Stimulated activated naive B cell treated with anti-CD40 and anti-IgM and Interleukin-4, amounts not matched to agents 10 μg/mL and 1 μg/mL and 100 μg/mL, for 72 hours (primary cell): Measurements from ENCODE around the gene SVBP.

ENCODE experiments used
- ATAC-seq, 2 donors: fragments of 150-1000 bp; cut with Tn5 transposase; replicated peaks; 2 replicates each; pipeline ENCODE4 v1.10.0; 2021; ENCODE audit warnings: moderate library complexity in 1 of 2
- DNase-seq: peaks from one replicate; pipeline ENCODE4 v3.0.0; 2021
- H3K27ac Mint-ChIP-seq: one replicate; pipeline ENCODE4 v1.8.0; 2022; ENCODE audit warnings: mild to moderate bottlenecking, mixed read lengths
- H3K27me3 Mint-ChIP-seq, 2 donors: one replicate each; pipeline ENCODE4 v1.8.0; 2022; ENCODE audit warnings: mixed read lengths in 2 of 2
- H3K36me3 Mint-ChIP-seq, 2 donors: one replicate each; pipeline ENCODE4 v1.8.0; 2022; ENCODE audit warnings: mixed read lengths in 2 of 2, mild to moderate bottlenecking in 1 of 2
- H3K4me1 Mint-ChIP-seq, 2 donors: one replicate each; pipeline ENCODE4 v1.8.0; 2022; ENCODE audit warnings: mixed read lengths in 2 of 2, mild to moderate bottlenecking in 1 of 2
- H3K4me3 Mint-ChIP-seq, 2 donors: one replicate each; pipeline ENCODE4 v1.8.0; 2022; ENCODE audit warnings: mild to moderate bottlenecking in 2 of 2, mixed read lengths in 2 of 2, moderate library complexity in 1 of 2
- H3K9me3 Mint-ChIP-seq, 2 donors: one replicate each; pipeline ENCODE4 v1.8.0; 2022; ENCODE audit warnings: mixed read lengths in 2 of 2, mild to moderate bottlenecking in 1 of 2

The SVBP gene

DNA sequence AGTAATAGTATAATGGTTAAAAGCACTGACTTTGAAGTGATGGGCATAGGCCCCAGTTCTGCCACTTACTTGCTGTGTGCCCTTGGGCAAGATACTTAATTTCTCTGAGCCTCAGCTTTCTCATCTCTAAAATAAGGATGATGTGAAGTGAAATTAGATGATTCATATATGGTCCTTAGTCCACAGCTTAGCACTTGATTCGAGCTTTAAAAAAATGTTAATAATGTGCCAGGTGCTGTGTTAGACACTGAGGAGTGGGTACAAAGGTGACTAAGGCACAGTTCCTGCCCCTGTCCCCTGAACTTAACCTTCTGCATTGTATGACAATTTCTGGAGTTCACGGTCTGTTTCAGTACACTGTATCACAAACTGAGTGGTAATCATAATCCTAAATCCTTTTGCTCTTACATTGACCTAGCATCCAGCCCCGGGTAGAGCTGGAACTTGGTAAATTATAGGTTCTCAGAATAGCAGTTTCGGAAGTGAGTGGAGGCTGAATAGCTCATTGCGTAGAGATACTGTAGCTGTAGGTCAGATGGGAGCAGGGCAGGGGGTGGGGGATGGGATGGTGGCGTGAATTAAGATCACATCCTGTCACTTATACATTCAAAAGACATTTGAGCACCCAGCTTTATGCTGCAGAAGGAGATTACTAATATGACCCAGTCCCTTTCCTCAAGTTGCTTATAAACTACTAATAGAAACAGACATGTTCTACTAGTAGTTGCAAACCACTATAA, 30.7 kb upstream of the SVBP start:
- peak overlapping the region; percentile 72 for H3K27ac Mint-ChIP-seq

DNA sequence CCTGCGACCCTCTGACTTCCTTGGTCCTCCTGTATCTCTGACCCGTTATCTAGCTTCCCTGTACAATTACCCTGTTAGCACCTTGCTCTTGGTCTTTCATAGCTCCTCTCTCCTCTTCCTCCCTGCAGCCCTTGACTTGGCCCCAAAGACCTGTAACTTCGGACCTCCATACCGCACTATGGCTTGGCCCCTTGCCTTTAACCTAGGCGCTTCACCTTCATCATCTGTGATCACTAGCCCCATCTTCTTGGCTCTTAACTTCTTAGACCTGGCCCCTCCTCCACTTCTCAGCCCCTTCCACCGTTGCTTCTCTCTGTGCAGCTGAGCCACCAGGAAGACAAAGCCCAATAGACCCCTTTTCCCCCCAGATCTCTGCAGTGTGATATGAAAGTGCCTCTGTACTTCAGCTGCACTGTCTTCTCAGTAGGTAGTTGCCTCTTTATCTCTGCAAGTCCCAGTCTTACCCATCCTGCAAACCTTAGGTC, 30.0 kb upstream of the SVBP start:
- no peaks in the 10 kb centered on the region for H3K27me3 Mint-ChIP-seq
- ATAC-seq (no peak), DNase-seq (no peak)
- peak overlapping the region; percentile 90 for H3K27ac Mint-ChIP-seq
- H3K9me3 Mint-ChIP-seq: peaks cover 0 to 4% of the 10 kb centered on the region in 2 donors
- peaks cover 28 to 37% of the 10 kb centered on the region in 2 donors for H3K36me3 Mint-ChIP-seq
- H3K4me1 Mint-ChIP-seq: peaks cover 22 to 47% of the 10 kb centered on the region in 2 donors
- peak overlapping the region; percentile 88 to 96 for H3K4me3 Mint-ChIP-seq

More for the DNA sequence above, 30.7 kb upstream of the SVBP start:
- Mint-ChIP-seq H3K27me3 (no peaks in the 10 kb centered on the region), H3K4me3 (peak overlapping the region; percentile 88 to 96), H3K4me1 (peaks cover 29 to 54% of the 10 kb centered on the region in 2 donors), H3K9me3 (peaks cover 0 to 4% of the 10 kb centered on the region in 2 donors), H3K36me3 (peaks cover 26 to 38% of the 10 kb centered on the region in 2 donors)
- ATAC-seq (no peak), DNase-seq (no peak)

DNA sequence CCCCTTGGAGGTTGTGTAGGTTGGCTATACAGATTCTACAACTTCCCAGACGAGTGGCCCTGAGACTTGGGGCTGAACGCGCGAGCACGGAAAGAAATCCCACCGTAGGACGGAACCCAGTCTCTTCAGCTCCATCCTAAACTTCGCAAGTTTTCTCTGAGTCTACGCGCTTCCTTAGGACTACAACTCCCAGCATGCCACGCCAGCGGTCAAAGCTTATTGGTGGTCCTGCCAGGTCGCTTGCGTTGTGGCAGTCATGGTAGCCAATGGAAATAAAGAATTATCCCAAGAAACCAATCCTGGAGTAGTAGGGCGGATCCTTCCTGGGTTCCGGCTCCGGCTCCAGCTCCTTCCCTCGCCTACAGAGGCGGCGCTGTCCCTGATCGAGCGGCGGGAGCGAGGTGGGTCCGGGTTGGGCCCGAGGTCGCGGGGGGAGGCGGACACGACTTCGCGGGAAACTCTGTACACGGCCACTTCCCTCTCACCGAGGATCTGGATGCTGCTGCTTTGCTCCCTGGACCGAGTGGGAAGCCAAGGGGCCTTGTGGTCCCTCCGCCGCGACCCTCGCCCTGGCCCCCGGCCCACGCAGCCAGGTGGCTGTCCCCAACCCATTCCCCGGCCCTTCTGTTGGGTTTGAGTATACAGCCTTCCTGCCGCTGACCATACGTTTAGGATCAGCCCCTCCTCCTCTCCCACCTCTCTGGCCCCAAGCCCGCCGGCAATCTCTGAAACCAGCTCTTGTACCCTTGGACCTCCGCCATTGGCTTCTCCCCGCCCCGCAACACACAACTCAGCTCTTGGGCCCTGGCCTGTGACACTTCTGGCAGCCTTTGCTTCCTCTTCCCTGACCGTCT, 29.3 kb upstream of the SVBP start, which contains the start of gene ZNF691:
ZNF691 (plus strand) TSS at position 357 of the 854 bp plus-strand sequence. CDS start 3,046 bp downstream, outside the sequence.
- peaks cover 26 to 36% of the 10 kb centered on the region in 2 donors for H3K36me3 Mint-ChIP-seq
- H3K4me3 Mint-ChIP-seq: peak within 1 kb of the TSS; percentile 88 to 96
- H3K27me3 Mint-ChIP-seq: no peaks in the 10 kb centered on the region
- H3K9me3 Mint-ChIP-seq: peaks cover 0 to 4% of the 10 kb centered on the region in 2 donors
- ATAC-seq (peak; percentile 96 to 97), DNase-seq (peak; percentile 88)
- H3K27ac Mint-ChIP-seq: peak within 1 kb of the TSS; percentile 90
- peaks cover 20 to 40% of the 10 kb centered on the region in 2 donors for H3K4me1 Mint-ChIP-seq

DNA sequence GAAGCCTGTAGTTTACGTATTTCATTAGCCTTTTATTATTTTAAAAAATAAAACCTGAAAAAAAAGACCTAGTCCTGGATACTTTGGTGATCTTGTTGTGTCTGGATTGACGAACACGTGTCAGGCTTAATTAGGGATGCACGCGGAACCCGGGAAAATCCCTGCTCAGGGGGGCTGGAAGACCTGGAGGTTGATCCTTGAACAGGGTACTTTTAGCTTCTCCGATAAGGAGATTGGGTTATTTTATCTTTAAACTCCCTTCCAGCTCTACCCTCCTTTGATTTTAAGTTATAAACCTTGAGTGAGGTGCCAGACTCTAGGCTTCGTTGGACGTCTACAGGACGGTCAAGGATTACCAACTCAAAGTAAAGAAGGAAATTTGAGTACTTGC, 28.7 kb upstream of the SVBP start:
- peaks cover 18 to 34% of the 10 kb centered on the region in 2 donors for H3K4me1 Mint-ChIP-seq
- DNase-seq (no peak), ATAC-seq (peak; percentile 28 to 31)
- peaks cover 0 to 4% of the 10 kb centered on the region in 2 donors for H3K9me3 Mint-ChIP-seq
- peak overlapping the region; percentile 88 to 96 for H3K4me3 Mint-ChIP-seq
- H3K27me3 Mint-ChIP-seq: no peaks in the 10 kb centered on the region
- peak overlapping the region; percentile 90 for H3K27ac Mint-ChIP-seq
- H3K36me3 Mint-ChIP-seq: peaks cover 21 to 33% of the 10 kb centered on the region in 2 donors

DNA sequence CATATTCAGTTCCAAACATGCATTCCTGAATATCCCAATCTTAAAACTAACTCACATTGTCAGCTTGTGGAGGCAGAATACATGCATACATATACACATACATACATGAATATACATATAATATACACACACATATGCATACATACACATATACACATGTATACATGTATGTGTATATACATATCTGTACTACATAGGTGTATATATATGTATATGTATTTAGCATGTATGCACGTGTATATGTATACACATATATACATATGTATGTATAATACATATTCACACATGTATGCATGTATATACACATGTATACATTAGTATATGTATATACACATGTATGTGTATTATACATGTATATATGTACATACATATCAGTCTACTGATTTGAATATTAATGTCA, 28.0 kb upstream of the SVBP start:
- peaks cover 15 to 28% of the 10 kb centered on the region in 2 donors for H3K36me3 Mint-ChIP-seq
- peaks cover 17 to 30% of the 10 kb centered on the region in 2 donors for H3K4me1 Mint-ChIP-seq
- no peaks in the 10 kb centered on the region for H3K27me3 Mint-ChIP-seq
- no peak overlapping the region for H3K4me3 Mint-ChIP-seq
- H3K9me3 Mint-ChIP-seq: peaks cover 0 to 3% of the 10 kb centered on the region in 2 donors
- DNase-seq (no peak), ATAC-seq (no peak)
- H3K27ac Mint-ChIP-seq: no peak overlapping the region

DNA sequence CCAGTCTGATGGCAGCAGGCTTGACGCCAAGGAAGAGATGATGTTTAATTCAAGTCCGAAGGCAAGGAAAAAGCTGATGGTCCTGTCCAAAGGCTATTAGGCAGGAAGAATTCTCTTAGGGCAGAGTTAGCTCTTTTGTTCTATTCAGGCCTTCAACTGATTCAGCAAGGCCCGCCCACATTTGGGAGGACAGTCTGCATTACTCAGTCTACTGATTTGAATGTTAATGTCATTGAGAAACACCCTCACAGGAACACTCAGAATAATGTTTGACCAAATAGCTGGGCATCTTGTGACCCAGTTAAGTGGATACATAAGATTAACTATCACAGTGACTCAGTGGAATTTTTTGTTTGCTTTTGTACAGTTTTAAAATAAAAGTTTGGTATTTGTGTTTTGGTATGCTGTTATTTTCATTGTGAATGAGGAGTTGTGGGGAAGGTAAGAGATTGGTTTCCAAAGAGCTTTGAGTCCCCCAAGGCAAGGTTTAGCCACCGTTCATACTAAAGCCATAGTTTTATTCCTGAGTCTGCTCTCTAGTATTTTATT, 27.5 kb upstream of the SVBP start:
- Mint-ChIP-seq H3K4me3 (no peak overlapping the region), H3K36me3 (peaks cover 10 to 26% of the 10 kb centered on the region in 2 donors), H3K27me3 (no peaks in the 10 kb centered on the region), H3K9me3 (peaks cover 0 to under 1% of the 10 kb centered on the region in 2 donors), H3K27ac (no peak overlapping the region), H3K4me1 (peaks cover 13 to 25% of the 10 kb centered on the region in 2 donors)
- ATAC-seq: no peak
- DNase-seq: no peak

DNA sequence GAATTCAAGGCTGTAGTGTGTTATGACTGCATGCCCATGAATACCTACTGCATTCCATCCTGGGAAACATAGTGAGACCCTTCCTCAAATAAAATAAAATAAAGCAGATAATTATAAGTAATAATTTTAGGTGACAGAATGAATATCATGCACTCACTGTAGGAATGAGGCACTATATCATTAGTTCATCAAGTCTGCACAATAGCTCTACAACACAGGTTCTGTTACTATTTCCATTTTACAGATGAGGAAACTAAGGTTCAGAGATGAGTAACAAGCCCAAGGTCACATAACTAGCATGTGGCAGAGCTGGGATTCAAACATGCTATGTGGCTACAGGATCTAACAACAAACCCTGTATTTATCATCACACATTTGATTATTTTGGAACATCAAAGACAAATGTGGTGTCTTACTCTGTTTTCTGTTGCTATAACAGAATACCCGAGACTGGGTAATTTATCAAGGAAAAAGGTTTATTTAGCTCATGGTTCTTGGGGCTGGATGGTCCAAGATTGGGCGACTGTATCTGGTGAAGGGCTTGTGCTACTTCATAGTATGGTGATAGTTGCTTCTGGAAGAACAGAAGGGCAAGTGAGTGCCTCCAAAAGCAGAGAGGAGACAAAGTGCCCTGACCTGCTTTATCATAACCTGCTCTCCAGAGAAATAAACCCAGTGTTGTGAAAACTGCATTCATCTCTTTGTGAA, 24.4 kb upstream of the SVBP start:
- no peak overlapping the region for H3K4me3 Mint-ChIP-seq
- ATAC-seq (no peak), DNase-seq (no peak)
- H3K27ac Mint-ChIP-seq: no peak overlapping the region
- no peaks in the 10 kb centered on the region for H3K9me3 Mint-ChIP-seq
- H3K36me3 Mint-ChIP-seq: peaks cover 5 to 22% of the 10 kb centered on the region in 2 donors
- H3K27me3 Mint-ChIP-seq: no peaks in the 10 kb centered on the region
- peaks cover 8 to 15% of the 10 kb centered on the region in 2 donors for H3K4me1 Mint-ChIP-seq

DNA sequence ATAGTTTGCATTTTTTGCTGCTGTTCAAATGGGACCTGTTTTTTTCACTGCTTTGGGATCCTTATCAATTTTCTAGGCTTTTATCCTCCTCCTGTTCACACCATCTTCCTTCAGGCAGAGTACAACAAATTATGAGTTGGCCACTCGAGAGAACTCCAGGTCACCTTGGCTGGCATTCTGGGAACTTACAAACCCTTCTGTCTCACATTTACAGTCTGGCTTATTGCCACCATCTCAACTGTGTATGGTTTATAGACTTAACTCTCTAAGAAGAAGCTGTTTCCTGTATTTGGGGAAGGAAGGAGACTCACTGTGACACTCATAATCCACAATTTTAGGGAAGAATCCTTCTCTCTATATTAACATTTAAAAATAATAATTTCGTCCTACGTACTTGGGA, 23.8 kb upstream of the SVBP start:
- Mint-ChIP-seq H3K4me1 (peaks cover 8 to 15% of the 10 kb centered on the region in 2 donors), H3K36me3 (peaks cover 5 to 22% of the 10 kb centered on the region in 2 donors), H3K9me3 (no peaks in the 10 kb centered on the region), H3K4me3 (no peak overlapping the region), H3K27ac (no peak overlapping the region), H3K27me3 (no peaks in the 10 kb centered on the region)
- no peak for DNase-seq
- ATAC-seq: no peak

DNA sequence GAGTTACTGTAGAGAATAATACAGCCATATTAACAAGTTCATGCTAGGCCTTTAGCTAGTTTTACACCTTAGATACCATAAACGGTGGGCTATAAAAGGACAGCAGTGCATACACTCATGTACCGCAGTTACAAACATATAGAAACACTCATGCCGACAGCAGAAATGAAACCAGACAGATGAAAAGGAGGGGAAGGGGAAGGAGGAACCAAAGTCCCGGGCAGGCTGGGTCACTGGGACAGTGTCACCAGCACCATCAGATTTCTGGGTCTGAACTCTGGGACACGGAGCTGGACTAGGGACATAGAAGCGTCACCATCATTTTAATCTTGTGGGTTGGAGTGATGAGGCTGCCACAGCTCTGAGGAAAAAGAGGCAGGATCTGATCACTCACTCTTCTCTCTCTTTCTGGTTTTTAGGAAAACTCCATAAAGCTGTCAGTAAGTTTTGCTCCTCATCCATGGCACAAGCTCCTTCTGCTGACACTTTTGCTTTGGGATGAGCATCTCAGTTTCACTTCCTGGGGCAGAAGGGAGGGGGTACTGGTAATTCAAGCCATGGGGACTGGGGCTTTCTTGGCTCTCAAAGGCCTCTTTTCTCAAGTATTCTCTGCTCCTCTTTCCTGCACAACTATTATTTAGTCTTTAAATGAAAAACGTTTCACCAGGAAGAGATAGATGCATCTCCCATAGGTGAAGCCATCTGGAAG, 21.4 kb upstream of the SVBP start:
- Mint-ChIP-seq H3K4me1 (peaks cover 8 to 20% of the 10 kb centered on the region in 2 donors), H3K4me3 (no peak overlapping the region), H3K36me3 (peaks cover 12 to 24% of the 10 kb centered on the region in 2 donors), H3K27me3 (no peaks in the 10 kb centered on the region), H3K9me3 (no peaks in the 10 kb centered on the region), H3K27ac (no peak overlapping the region)
- DNase-seq (no peak), ATAC-seq (no peak)

DNA sequence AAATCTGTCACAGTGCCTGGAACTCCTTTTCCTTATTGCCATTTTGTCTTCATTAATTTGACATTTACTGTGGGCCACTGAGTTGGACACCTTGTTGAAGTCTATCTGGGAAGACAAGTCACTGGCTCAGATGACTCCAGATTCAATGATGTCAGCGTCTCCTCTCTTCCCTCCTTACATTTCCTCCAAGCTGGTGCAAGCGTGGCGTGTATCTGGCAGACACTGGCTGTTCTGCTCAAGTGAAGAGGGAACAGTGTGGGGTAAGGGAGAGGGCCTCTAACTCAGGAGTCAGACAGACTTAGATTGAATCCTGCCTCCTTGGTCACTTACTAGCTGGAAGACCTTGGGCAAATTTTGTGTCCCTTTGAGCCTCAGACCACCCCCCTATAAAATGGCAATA, 20.5 kb upstream of the SVBP start:
- ATAC-seq (no peak), DNase-seq (no peak)
- no peaks in the 10 kb centered on the region for H3K27me3 Mint-ChIP-seq
- H3K9me3 Mint-ChIP-seq: no peaks in the 10 kb centered on the region
- H3K4me3 Mint-ChIP-seq: no peak overlapping the region
- peaks cover 8 to 20% of the 10 kb centered on the region in 2 donors for H3K4me1 Mint-ChIP-seq
- peaks cover 8 to 16% of the 10 kb centered on the region in 2 donors for H3K36me3 Mint-ChIP-seq
- H3K27ac Mint-ChIP-seq: no peak overlapping the region

DNA sequence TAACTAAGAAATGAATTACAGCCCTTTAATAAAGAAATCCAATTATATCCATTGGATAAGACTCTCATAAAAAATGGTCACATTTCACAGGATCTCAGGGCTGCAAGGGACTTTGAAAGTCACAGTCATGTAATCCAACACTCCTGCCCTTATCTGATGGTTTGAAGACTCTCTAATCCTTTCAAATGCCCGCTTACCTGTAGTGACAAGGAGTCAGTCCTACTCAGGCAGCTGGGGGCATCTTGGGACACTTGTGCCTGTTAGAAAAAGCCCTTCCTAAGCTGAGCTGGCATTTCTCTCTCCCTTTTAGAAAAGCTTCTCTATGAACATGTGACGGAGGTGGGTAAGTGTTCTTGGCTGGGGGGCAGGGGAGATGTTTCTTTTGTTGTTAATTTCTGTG, 18.2 kb upstream of the SVBP start:
- ATAC-seq (no peak), DNase-seq (no peak)
- peaks cover 8 to 20% of the 10 kb centered on the region in 2 donors for H3K4me1 Mint-ChIP-seq
- no peak overlapping the region for H3K27ac Mint-ChIP-seq
- no peaks in the 10 kb centered on the region for H3K27me3 Mint-ChIP-seq
- peaks cover 6 to 14% of the 10 kb centered on the region in 2 donors for H3K36me3 Mint-ChIP-seq
- H3K4me3 Mint-ChIP-seq: no peak overlapping the region
- no peaks in the 10 kb centered on the region for H3K9me3 Mint-ChIP-seq

DNA sequence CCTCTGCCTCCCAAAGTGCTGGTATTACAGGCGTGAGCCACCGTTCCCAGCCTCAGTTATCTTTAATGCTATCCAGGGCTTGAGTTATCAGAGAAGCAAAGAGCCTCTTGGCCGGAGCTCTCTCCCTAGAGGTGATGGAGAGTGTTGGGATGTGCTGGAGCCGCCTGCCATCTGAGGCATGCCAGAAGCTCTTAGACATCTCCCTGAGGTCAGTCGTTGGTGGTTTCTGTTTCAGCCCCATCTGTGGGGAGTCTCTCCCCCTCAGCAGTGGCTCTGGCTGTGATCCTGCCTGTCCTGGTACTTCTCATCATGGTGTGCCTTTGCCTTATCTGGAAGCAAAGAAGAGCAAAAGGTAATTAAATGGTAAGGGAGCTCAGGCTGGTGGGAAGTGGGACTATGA, 17.6 kb upstream of the SVBP start:
- Mint-ChIP-seq H3K4me1 (peaks cover 8 to 20% of the 10 kb centered on the region in 2 donors), H3K27me3 (no peaks in the 10 kb centered on the region), H3K4me3 (no peak overlapping the region), H3K27ac (no peak overlapping the region), H3K36me3 (peaks cover 6 to 12% of the 10 kb centered on the region in 2 donors), H3K9me3 (no peaks in the 10 kb centered on the region)
- ATAC-seq (no peak), DNase-seq (no peak)

DNA sequence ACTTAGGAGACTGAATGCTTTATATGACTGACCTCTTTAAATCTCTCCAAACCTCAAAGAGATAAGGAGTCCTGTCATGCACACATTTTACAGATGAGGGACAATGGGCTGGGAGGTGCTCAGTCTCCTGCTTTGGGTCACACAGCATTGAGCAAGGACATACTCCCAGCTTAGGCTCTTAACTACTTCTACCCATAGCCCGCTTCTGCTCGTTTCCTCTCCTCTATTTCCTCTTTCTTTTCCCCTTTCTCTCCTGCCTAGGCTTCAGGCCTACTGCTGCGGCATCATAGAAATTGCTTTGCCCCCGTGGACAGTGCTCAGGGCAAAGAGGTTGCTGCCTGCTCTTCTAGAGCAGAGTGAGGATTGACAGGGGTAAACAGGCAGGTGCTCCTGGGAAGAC, 16.8 kb upstream of the SVBP start:
- H3K27ac Mint-ChIP-seq: no peak overlapping the region
- no peaks in the 10 kb centered on the region for H3K9me3 Mint-ChIP-seq
- ATAC-seq (no peak), DNase-seq (no peak)
- no peak overlapping the region for H3K4me3 Mint-ChIP-seq
- peaks cover 6 to 12% of the 10 kb centered on the region in 2 donors for H3K36me3 Mint-ChIP-seq
- H3K4me1 Mint-ChIP-seq: peaks cover 8 to 20% of the 10 kb centered on the region in 2 donors
- no peaks in the 10 kb centered on the region for H3K27me3 Mint-ChIP-seq
